Inflammatory macrophage (primary cell): Measurements from ENCODE around the gene GLP2R.
A peak's percentile ranks its signal among the peaks of the same experiment; 100 is the strongest.

Experiments
- DNase-seq, 2 donors: peaks; one replicate each; pipeline ENCODE4 v3.0.0-alpha.2; 2020 to 2022

Gene GLP2R

DNA sequence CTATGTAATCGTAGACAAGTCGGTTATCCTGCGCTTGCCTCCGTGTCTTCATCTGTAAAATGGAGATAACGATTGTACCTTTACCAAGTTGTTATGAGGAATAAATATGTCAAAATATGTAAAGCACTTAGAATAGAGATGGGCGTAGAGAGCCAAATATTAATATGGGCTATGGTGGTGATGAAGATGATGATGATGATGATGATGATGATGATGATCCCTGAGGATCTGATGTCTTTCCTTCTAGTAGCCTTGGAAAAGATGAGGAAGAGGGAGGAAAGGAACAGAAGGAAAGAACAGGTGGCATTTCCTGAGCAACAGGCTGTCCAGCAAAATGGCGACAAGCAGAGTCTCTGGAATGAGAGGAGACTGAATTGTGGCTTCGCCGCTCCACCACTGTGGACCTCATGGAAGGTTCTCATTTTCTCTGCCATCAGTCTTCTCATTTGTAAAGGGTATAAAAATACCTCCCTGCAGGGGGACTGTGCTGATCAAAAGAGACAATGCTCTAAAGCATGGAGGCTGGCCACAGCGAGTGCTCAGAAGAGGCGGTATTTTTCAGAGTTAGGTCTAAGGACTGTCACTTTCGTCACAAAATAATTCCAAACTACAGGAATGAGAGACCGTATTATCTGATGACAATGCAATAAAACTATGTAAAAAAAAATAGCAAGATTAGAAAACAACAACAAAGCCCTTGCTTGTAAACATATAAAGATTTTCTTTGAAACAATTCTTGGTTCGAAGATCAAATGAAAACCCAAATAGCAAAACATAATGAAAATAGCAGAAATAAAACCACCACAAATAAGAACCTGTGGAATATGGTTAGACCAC lies 96.5 kb downstream of the GLP2R start:
- no peak for DNase-seq

DNA sequence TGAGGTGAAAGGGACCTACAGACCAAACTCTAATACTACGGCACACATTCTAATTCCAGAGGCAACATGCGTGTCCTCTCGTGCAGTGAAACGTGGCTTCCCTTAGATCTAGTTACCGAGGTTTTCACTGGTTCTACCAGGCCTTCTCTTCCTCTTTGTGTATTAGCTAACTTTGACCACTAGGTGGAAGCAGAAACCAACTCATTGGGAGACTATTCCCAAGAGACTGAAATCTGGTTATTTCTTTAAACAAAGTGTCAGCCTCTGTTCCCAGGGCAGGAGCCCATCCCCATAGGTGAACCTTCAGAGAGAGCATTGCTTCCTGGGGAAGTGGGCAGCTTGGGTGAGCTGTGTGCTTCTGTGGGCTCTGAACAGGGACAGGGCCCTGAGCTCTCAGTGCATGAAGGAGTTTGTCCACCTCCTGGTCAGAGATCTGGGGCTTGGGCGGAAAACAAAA lies 99.0 kb downstream of the GLP2R start:
- peak; percentile 60 to 77 for DNase-seq

DNA sequence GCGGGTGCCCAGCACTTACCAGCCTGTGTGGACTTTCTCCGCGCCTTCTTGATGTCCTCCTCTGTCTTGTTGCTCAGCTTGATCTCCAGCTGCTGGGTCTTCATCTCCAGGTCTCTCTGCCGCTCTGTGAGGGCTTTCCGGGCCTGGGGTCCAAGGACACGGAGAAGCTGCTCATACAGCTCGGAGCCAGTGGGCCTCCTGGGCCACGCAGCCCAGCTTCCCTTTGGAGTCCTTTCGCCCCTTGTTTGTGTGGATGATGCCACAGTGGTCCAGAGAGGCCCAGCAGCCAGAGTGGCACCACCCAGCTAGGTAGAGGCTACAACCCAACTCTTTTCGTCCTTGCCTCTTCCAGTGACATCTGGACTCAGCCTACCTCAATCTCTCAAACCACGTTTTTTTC lies 99.7 kb downstream of the GLP2R start:
- DNase-seq = no peak

DNA sequence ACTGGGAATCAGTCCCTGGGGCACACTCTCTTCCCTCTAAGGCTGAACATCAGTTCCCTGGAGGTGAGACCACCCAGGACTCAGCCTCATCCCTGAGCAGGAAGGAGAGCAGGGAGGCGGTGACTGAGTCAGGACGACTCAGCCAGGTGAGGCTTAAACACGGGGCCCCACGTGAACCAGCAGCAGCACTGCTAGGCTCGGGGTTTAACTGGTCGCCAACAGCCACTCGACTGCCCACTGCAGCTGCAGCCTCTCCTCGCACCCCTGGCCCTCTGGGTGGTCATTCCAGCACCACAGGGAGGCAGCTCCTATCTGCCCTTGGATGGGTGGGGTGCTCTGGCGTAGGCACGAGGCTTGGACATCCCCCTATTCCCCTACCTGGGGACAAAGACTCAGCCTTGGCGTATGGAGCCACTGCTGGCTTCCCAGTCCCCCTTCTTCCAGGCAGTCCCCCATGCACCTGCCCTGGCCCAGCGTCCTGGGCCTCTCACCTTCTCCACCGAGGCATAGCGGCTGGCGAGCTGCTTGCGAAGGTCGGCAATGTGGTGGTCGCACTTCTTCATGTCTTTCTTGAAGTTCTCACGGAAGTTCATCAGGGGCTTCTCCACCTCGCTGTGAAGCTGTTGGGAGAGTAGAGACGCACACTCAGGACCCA lies 100.6 kb downstream of the GLP2R start:
- no peak for DNase-seq

DNA sequence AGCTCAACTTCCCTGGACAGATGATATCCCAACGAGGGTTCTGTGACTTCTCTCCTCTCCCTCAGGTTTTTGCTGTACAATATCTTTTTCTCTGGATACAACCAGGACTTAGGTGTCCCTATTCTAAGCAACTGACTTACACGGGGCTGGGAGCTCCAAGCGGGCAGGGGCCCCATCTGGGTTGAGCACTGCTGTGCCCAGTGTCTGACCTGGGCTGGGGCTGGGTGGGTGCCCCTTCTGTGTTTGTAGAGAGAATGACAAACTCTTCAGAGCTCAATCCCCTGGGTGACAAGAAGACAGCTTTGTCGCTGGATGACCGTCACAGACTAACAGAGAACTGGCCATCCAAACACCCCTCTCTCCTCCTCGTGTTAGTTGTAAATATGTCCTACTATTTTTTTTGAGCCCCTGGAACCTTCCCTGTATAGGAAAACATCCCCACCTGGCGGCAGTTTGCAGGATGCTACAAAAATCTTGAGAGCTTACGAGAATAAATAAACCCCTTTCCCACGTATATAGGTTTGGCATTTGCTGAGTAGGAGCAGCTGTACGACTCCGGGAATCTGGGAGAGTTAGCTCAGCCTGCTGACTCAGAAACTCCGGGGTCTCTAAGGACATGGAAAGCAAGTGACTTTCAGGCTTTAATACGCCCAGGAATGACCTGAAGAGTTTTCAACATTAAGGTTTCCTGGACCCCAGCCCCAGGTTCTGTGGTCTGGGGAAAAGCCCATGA lies 103.0 kb downstream of the GLP2R start:
- no peak for DNase-seq

DNA sequence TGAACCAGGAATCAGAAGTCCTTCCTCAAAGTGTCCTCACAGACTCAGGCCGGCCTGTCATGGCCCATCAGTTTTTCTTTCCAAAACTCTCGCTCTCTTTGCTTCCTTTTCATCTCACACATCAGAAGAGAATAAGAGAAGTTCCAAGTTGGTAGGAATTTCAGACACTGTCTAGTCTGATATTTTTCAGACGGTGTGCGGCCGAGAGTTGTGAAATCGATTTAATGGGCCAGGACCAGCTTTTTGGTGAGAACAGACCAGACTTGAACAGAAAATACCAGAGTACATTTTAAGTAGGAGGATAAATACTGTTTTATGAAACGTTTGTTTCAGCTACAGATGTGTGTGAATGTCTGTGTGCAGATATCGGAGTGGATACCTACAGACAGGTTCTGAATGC lies 104.1 kb downstream of the GLP2R start:
- no peak for DNase-seq

DNA sequence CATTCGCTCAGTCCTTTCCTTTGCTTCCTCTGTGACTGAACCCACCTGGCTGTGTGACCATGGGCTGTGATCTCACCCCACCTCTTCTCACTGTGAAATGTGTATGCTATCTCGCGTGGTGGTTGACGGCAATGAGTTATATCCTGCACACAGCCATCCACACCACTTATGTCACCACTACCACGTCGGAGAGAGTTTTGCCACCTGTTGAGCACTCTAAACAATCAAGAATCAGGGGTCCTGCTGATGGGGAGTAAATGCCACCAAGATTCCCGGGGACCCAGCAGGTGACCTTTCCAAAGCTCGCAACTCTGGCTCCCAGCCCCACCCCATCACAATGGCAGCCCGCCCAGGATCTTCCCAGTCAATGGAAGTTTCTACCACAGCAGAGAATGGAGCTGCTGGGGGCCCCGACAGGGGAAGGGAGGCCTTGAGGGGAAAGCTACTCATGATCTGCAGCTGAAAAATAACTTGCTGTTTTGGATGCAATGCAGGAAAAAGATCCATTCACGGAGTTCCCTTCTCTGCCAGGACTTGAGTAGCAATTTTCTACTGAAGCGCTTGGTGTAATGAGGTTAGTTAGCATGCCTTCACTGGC lies 105.5 kb downstream of the GLP2R start:
- DNase-seq = no peak

DNA sequence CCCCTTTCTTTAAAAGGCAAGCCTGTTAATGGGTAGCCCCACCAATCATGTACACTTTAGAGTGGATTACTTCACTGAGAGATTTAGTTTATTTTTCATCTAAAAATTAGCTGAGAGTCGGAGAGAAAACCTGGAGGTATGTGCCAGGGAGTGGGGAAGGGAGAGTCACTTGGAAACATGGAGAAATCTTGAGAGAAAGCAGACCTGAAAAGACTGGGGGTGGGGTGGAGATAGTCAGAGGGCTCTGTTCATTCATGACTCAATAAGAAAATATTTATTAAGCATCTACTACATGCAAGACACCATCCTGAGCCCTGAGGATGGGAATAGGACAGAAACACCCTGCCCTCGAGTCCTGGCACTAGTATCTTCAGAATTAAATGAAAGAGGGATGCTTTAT lies 106.8 kb downstream of the GLP2R start:
- no peak for DNase-seq

DNA sequence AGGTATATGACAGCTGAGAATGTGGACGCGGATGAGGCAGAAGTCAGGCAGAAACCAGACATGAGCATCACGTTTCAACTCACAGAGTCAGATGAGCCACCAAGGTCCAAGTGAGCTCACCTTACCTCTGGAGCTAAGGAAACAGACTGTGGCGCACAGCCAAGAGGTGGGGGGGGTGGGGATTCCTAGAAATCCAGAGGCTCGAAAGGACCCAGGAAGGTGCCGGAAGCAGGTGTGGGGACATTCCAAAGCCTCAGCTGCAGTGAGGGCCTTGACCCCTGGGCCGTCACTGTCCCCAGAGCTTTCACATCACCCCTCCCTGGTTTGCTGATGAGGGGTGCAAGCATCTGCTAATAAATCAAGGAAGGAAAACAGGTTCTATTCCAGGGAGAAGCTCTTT lies 108.6 kb downstream of the GLP2R start:
- DNase-seq = no peak

DNA sequence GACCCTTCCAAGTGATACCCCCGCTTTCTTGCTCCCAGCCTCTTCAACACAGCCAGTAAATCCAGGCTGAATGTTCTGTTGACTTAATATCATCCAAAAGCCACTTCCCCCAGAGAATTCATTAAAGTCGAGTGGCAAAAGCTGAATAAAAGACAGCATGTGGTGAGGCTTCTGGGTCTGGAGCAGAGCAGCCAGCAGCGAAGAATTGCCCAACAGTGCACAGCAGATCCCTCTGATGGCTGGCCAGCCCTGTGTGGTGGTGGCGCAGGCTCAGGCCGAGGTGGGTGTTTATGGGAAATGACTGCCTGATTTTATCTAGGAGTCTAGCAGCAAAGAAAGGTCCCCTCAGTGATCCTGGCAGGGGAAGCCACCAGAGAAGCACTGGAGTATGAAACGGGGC lies 109.7 kb downstream of the GLP2R start:
- DNase-seq = peak in 1 of 2 donors; percentile 7

DNA sequence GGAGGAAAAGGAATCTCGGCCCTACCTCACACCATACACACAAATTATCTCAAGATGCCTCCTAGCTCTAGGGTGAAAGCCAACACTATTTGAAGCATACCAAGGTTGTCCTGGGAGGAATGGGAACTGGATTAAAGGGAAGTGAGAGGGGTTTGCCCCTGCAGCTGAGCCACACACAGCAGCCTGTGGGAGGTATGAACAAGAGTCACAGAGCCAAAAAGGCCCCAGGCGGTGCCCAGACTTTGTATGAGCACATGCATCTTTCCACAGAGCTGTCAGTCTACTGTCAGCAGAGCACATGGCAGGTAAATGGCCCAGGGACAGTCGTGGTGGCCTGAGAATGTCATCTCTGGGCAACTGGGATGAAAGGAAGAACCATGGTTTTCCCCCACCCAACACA lies 110.4 kb downstream of the GLP2R start:
- peak; percentile 43 to 82 for DNase-seq

DNA sequence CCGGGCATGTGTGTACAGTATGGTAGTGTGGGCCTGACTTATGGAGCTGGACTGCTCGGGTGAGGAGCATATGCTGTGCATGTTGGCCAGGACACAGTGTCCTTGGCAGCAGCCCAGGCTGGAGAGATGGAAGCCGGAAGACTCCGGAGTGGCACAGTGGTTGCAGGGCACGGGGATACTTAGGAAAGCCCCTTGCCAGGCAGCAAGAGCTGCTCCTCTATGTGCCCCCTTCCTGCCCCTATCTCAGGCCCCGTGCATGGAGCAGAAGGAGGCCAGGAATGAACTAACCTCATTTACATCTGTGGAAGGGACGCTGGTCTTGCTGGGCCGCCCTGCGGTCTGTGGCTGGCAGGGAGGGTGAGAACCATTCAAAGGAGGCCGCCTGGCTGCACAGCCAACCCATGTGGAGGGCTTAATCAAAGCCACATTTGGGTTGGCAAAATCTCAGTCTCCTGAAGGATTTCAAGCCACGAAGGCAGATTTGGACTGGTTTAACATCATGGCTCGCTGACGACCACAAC lies 111.6 kb downstream of the GLP2R start:
- no peak for DNase-seq

DNA sequence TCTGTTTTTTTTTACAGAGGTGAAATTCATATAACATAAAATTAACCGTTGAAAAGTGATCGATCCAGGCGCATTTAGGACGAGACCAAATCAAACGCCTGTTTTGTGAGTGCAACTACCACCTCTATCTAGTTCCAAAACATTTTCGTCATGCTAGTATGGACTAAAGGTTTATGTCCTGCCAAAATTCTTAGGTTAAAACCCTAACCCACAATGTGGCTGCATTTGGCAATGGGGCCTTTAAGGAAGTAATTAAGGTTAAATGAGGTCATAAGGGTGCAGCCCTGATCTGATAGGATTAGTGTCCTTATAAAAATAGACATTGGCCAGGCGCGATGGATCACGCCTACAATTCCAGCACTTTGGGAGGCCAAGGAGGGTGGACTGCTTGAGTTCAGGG lies 112.2 kb downstream of the GLP2R start:
- no peak for DNase-seq

DNA sequence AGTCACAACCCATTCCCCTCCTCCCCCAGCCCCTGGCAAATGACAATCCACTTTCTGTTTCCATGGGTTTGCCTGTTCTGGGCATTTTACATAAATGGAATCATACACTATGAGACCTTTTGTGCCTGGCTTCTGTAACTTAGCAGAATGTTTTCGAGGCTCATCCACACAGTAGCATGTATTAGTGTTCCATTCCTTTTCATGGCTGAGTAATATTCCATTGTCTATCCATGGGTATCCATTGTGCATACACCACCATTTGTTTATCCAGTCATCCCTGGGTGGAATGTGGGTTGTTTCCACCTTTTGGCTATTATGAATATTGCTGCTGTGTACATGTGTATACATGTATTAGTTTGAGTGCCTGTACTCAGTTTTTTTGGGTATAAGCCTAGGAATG lies 113.0 kb downstream of the GLP2R start:
- DNase-seq = no peak

DNA sequence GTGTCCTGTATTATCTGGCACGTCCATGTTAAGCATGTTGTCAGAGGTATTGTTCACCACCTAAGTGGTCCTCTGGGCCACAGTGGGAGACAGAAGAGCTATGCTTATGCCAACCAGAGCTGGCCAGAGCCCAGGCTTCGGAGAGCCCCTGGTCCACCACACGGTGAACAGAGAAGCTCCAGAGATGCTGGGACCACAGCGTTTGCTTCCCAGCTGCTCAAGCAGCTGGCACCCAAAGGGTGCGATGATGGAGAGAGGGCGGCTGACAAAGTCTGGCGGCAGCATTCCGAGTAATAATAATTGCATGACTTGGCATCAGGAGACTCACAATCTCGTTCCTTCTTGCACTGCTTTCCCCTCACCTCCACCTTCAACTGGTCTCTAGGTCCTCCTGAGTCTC lies 115.1 kb downstream of the GLP2R start:
- DNase-seq = no peak

DNA sequence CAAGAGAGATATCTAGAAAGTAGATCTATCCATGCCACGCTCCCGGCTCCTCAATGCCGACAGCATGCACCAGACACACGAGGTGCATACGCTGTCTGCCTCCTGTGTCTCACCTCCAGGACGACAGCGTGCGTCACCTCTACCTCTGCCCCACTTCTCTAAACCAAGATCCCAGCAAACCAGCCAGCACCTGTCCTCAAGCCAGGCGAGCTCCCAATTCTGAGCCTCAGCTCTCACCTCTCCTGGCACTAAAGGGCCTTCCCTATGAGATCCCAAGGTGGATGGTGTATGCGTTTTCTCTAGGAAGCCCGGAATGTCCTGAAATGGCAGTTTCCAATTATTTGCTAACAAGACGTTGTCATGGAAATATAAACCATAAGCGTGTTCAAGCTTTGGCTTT lies 115.6 kb downstream of the GLP2R start:
- no peak for DNase-seq
